ENCODE data around the gene FGD5.

The FGD5 gene

GRCh38 chr3:14907043-14907966 is 88.5 kb downstream of the FGD5 start:
- no peak for DNase-seq

GRCh38 chr3:14909250-14909649 is 90.5 kb downstream of the FGD5 start:
- no peak for DNase-seq

- DNase-seq = no peak
Measured at GRCh38 chr3:14911651-14912050, 92.9 kb downstream of the FGD5 start.

GRCh38 chr3:14913071-14913925 is 94.5 kb downstream of the FGD5 start:
- DNase-seq = no peak

- no peak for DNase-seq
Measured at GRCh38 chr3:14913926-14914778, 95.4 kb downstream of the FGD5 start.

DNA sequence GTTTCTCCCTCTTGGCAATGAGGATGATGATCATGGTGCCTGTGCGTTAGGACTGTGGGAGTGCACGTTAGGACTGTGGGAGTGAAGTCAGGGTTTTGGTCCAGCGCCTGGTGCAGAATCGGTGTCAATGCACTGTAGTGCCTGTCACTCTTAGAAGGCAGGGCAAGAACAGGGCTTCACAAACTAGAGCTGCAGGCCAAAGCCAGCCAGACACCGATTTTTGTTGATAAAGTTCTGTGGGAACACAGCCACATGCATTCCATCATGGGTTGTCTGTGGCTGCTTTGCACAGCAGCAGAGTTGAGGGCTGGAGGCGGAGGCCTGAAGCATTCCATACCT is 96.0 kb downstream of the FGD5 start:
- no peak for DNase-seq

DNA sequence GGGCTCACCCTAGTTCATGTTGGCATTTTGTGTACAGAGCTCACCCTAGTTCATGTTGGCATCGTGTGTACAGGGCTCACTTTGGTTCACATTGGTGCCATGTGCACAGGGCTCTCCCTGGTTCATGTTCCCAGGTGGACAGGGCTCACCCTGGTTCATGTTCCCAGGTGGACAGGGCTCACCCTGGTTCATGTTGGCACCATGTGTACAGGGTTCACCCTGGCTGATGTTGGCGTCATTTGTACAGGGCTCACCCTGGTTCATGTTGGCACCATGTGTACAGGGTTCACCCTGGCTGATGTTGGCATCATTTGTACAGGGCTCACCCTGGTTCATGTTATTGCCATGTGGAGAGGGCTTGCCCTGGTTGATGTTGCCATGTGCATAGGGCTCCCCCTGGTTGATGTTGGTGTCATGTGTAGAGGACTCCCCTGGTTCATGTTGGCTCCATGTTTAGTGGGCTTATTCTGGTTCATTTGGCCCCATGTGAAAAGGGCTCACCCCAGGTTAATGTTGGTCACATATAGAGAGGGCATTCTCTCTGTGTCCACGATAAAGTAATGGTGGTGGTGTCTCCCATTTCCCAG is 97.0 kb downstream of the FGD5 start:
- no peak for DNase-seq

DNA sequence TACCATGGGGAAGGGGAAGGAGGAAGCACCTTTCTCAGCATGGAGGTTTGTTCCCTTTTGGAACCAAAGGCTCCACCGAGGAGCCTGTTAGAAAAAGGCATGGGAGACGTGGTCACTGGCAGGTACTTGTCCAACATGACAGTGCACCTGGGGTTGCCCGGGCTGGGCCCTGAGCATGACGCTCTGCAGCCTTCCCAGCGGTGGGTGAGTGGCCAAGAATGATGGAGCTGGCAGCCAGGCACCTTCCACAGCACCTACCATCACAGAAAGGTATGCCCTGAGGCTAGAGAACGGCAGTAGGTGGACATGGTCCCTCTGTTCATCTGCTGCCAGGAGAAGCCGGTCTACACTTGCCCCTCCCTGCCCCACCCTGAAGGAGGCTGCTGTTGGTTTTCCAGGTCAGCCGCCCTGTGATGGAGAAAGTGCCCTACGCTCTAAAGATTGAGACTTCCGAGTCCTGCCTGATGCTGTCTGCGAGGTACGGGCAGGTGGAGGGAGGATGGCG is 99.6 kb downstream of the FGD5 start:
- DNase-seq = no peak

- DNase-seq = no peak
Measured at GRCh38 chr3:14920536-14920935, 101.8 kb downstream of the FGD5 start.

DNA sequence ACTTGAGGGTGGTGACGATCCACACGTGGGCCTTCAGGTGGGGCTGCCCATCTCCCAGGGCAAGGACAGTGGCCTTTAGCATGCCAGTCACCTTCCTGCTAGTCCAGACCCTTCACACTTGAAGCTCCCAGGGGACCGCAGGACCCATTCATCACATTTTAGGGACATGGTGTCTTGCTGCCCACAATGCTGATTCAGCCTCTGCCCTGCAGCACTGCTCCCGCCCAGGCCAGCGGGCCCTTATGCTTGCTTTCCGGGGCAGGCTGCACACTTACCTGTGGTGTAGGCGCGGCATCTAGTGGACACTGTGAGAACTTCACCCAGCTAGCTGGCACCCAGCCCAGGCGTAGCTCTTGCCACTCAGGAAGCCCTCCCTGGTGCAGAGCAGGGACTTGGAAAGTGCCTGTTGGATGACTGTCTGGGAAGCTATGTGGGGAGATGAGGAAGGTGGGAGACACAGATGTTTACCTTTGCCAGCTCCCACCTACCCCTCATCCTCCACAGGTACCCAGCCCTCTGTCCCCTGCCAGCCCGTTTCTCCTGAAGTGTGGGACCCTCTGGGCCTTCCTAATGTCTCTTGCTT is 102.4 kb downstream of the FGD5 start:
- peak; percentile 76 for DNase-seq

DNA sequence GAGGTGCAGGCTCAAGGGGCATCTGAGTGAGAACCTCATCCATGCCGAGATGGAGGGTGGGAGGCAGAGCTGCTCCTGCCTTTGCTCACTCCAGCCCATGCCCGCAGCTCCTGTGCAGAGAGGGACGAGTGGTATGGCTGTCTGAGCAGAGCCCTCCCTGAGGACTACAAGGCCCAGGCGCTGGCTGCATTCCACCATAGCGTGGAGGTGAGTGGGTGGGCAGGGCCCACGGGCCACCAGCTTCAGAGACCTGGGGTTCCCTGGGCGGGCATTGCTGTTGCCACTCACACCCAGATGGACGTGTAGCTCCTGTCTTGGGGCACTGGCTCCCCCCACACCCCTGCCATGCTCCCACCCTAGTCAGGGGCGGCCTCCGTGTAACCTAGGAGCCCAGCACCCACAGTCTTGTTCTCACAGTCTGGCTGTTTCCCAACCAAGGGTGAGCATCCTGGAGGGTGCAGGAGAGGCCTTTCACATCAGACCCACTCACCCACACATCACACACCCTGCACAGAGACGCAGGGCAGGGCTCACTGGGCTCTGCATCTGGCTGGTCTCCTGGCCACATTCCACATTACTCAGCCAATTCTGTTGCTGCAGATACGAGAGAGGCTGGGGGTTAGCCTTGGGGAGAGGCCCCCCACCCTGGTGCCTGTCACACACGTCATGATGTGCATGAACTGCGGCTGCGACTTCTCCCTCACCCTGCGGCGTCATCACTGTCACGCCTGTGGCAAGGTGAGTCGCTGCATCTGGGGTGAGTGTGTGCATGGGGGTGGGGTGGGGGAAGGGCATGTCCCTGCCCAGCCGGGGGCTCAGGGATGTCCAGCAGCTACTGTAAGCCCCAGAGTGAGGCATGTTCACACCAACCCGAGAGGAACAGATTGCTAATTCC is 103.3 kb downstream of the FGD5 start:
- no peak for DNase-seq

DNA sequence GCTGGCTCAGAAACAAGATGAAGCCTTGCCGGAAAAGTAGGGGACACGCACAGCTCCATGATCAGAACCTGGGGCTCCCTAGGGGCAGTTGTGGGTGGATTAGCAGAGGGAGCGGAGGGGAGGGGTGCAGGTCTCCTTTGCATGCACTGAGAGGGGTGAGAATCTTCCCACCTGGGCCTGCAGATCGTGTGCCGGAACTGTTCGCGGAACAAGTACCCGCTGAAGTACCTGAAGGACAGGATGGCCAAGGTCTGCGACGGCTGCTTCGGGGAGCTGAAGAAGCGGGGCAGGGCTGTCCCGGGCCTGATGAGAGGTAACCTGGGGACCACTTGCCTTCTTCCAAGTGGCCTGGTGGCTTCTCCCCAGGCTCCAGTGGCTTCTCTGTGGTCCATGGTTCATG is 104.1 kb downstream of the FGD5 start:
- DNase-seq = no peak

DNA sequence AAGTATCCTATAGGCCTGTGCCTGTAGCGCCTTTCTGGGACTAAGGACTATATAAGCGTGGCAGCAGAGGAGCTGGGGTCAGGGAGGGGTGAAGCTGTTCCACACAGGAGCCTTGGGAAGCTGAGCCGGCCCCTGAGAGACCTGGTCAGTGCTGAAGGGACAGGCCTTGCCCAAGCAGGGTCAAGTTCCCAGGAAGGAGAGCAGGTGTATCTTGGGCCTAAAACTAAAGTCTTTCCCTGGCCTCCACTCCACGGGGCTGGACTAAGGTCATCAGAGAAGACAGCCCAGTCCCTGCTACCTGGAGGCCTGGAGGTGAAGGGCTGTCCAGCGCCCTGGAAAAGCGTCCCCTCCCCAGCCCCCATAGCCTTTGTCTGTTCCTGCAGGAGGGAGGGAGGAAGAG is 104.7 kb downstream of the FGD5 start:
- no peak for DNase-seq

DNA sequence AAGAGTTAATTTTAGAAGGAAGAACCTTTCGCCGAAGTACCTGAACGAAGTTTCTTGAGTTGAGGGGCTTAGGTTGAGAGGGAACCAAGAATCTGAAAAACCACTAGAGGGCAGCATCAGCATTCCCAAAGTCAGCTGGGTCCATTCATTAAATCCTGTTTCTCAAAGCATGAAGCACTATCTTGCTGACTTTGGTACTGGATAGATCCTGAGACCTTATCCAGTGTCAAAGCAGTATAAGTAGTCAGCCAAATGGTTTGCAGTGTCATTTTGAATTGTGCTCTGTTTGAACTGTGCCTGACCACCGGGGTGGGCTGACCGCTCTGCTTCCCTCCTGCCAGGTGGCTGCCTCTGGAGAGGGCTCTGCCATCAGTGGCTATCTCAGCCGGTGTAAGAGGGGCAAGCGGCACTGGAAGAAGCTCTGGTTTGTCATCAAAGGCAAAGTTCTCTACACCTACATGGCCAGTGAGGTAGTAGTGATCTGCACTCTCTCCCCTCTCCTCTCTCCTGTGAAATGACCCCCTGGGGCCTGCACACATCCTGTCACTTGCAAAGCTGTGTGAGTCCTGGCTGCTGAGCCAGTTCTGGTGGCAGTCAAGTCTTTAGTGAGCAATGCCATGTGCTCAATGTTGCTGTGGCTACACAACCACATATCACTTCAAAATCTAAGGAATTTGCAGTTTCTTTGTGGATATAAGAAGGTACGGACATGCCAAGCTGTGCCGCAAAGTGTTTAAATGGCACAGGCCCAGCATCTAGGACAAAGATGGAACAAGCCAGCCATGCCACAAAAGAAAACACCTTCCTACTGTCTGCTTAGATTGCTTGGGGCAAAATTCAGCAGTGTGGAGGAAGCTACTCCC is 107.2 kb downstream of the FGD5 start:
- DNase-seq = no peak

DNA sequence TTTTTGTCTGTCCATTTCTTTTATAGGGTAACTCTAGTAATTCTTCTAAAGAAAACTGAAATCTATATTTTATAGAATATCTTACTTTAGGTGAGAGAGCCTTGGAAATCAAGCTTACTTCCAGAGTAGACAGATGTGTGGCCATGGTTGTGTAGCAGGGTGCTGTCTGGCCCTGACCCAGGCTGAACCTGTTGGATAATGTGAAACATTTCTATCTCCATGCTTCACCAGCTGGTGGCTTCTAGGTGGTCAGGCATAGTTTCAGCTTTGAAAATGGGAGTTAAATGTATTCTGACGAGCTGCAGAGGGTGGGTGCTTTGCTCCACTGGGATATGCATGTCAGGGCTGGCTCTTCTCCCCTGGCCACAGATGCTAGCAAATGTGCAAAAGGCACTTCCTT is 107.8 kb downstream of the FGD5 start:
- DNase-seq = no peak

- no peak for DNase-seq
Measured at GRCh38 chr3:14927308-14927707, 108.5 kb downstream of the FGD5 start.

GRCh38 chr3:14929310-14930074 is 110.7 kb downstream of the FGD5 start:
- DNase-seq = no peak

DNA sequence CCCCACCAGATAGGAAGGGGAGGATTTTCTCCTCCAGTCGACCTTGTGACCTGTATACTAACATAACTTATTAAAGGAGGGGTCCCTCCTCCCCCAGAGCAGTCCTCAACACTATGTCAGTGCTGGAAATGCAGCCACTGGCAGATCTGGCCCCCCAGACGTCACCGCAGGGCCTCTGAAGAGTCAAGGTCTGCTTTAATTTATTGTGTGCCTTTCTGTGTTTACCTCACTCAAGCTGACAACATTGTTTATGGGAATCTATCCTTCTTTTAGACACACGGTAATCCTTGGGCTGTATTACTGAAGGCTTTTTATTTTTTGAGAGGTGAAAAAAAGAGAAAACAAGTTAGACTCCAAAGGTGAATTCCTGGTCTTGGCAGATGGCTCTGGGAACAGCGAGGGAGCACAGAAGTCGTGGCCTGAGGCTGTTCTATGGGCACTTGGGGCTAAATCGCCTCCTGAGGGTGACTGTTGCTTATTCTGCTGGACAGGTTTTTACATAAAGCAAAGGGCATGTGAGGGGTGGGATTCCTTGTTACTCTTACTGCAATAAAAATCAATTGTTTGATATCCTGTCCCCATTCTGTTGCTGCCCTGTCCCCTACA is 115.2 kb downstream of the FGD5 start:
- no peak for DNase-seq

Measured in T-helper 9 cell (primary cell).